Endodermal cell (in vitro differentiated cells): ENCODE data around the gene GNAT2. TPM values are rescaled to one million over a fixed set of nuclear protein-coding genes. Genes with fewer than 3 reads are reported as not detected.

Experiments
- DNase-seq: peaks from one replicate; pipeline ENCODE4 v3.0.0-alpha.2; 2017
- H3K27ac ChIP-seq: 2 replicates; pipeline ENCODE4 v1.5.1; 2013; ENCODE audit warnings: mild to moderate bottlenecking, low read depth, low read length, moderate library complexity
- H3K27me3 ChIP-seq: 2 replicates; pipeline ENCODE4 v1.6.1; 2013; ENCODE audit warnings: mild to moderate bottlenecking, low read length, moderate library complexity; ENCODE audit not compliant: insufficient read depth, control insufficient read depth, poor library complexity, severe bottlenecking
- H3K36me3 ChIP-seq: 2 replicates; pipeline ENCODE4 v1.7.0; 2013; ENCODE audit warnings: mild to moderate bottlenecking, low read length, moderate library complexity; ENCODE audit not compliant: control insufficient read depth, insufficient read depth
- H3K4me1 ChIP-seq: one replicate; pipeline ENCODE4 v1.7.0; 2013; ENCODE audit warnings: low read length; ENCODE audit not compliant: control insufficient read depth, insufficient read depth
- H3K4me3 ChIP-seq: 2 replicates; pipeline ENCODE4 v1.5.1; 2013; ENCODE audit warnings: mild to moderate bottlenecking, low read length, moderate library complexity
- H3K9ac ChIP-seq: 2 replicates; pipeline ENCODE4 v1.6.1; 2013; ENCODE audit warnings: mild to moderate bottlenecking, low read length, moderate library complexity; ENCODE audit not compliant: poor library complexity, severe bottlenecking; ENCODE audit errors: extremely low read depth
- H3K9me3 ChIP-seq: 2 replicates; pipeline ENCODE4 v1.6.1; 2013; ENCODE audit warnings: mild to moderate bottlenecking, low read length, moderate library complexity; ENCODE audit not compliant: control insufficient read depth
- H3K27ac Mint-ChIP-seq: 2 replicates; pipeline ENCODE4 v1.8.0; 2020; ENCODE audit warnings: mixed read lengths
- H3K27me3 Mint-ChIP-seq: 2 replicates; pipeline ENCODE4 v1.8.0; 2021; ENCODE audit warnings: mild to moderate bottlenecking, mixed read lengths; ENCODE audit not compliant: insufficient read depth
- H3K36me3 Mint-ChIP-seq: 2 replicates; pipeline ENCODE4 v1.8.0; 2020; ENCODE audit warnings: low read depth, mixed read lengths
- H3K4me1 Mint-ChIP-seq: 2 replicates; pipeline ENCODE4 v1.8.0; 2020; ENCODE audit warnings: mixed read lengths
- H3K4me3 Mint-ChIP-seq: 2 replicates; pipeline ENCODE4 v1.8.0; 2020; ENCODE audit warnings: mild to moderate bottlenecking, moderate library complexity, mixed read lengths
- H3K9me3 Mint-ChIP-seq: 2 replicates; pipeline ENCODE4 v1.8.0; 2020; ENCODE audit warnings: mild to moderate bottlenecking, mixed read lengths
- CTCF ChIP-seq: fragments of 200-600 bp; sonication (generic); conservative IDR thresholded peaks from 2 replicates; pipeline ENCODE4 v1.5.0; 2021; ENCODE audit warnings: antibody characterized with exemption, mild to moderate bottlenecking
- WGBS, 2 experiments: methylation state at CpG; one replicate each; pipeline versions ENCODE4 v1.1.5 to v1.1.7; 2013; ENCODE audit warnings: missing lambda C conversion rate in 2 of 2, mixed read lengths in 1 of 2; ENCODE audit not compliant: insufficient coverage in 1 of 2, insufficient read length in 1 of 2; 5-methylcytosine and 5-hydroxymethylcytosine counted together
- total RNA-seq, 2 donors: library from RNA; stranded (reverse); fragmentation: NEBNext Ultra II Directional in 1 of 2; extraction: Animal tissue kit (Norgen Biotek cat#: 25700) in 1 of 2; gene quantifications; 2 replicates in 1 of 2; 3 replicates in 1 of 2; pipeline ENCODE4 v1.2.1, GENCODE V29; 2021

GNAT2 gene
- total RNA-seq, 2 donors from 2014 or later, result not detected

GRCh38 chr1:109565241-109565640 lies 54.2 kb downstream of the GNAT2 start:
- H3K9me3 ChIP-seq, result no peaks in the 10 kb centered on the region
- H3K4me1 Mint-ChIP-seq, result peaks cover 49% of the 10 kb centered on the region
- H3K9ac ChIP-seq, result no peak overlapping the region
- no peak overlapping the region for H3K27ac ChIP-seq
- peak overlapping the region; percentile 89 for H3K27ac Mint-ChIP-seq
- no peak for DNase-seq
- 100% methylated on average over 2 of the region's 3 CpGs; no CpG with 5 or more reads in 1 of the 2 experiments for WGBS, 2 experiments
- H3K36me3 Mint-ChIP-seq, result peaks cover 5% of the 10 kb centered on the region
- H3K4me3 Mint-ChIP-seq, result no peak overlapping the region
- peaks cover 11% of the 10 kb centered on the region for H3K4me1 ChIP-seq
- no peaks in the 10 kb centered on the region for H3K27me3 Mint-ChIP-seq
- H3K36me3 ChIP-seq, result no peaks in the 10 kb centered on the region
- no peak overlapping the region for H3K4me3 ChIP-seq
- TF ChIP-seq CTCF, result no peak
- no peaks in the 10 kb centered on the region for H3K27me3 ChIP-seq
- no peaks in the 10 kb centered on the region for H3K9me3 Mint-ChIP-seq

- peaks cover 57% of the 10 kb centered on the region for H3K4me1 Mint-ChIP-seq
These were observed 55.1 kb downstream of the GNAT2 start for GRCh38 chr1:109564194-109564878.

GRCh38 chr1:109559995-109560394 lies 59.4 kb downstream of the GNAT2 start:
- no peak for DNase-seq
- Histone ChIP-seq H3K9me3 (no peaks in the 10 kb centered on the region), H3K9ac (no peak overlapping the region), H3K4me3 (no peak overlapping the region), H3K36me3 (peaks cover 6% of the 10 kb centered on the region), H3K4me1 (peaks cover 12% of the 10 kb centered on the region), H3K27me3 (no peaks in the 10 kb centered on the region), H3K27ac (no peak overlapping the region)
- Mint-ChIP-seq H3K4me3 (no peak overlapping the region), H3K36me3 (peaks cover 4% of the 10 kb centered on the region), H3K9me3 (no peaks in the 10 kb centered on the region), H3K27ac (no peak overlapping the region), H3K4me1 (peaks cover 43% of the 10 kb centered on the region), H3K27me3 (no peaks in the 10 kb centered on the region)
- no peak for TF ChIP-seq CTCF

More at GRCh38 chr1:109564194-109564878, 55.1 kb downstream of the GNAT2 start:
- DNase-seq, result peak; percentile 62
- peaks cover 15% of the 10 kb centered on the region for H3K4me1 ChIP-seq
- H3K27ac ChIP-seq, result no peak overlapping the region
- H3K36me3 ChIP-seq, result no peaks in the 10 kb centered on the region
- H3K9ac ChIP-seq, result peak overlapping the region; percentile 28
- no peaks in the 10 kb centered on the region for H3K27me3 ChIP-seq
- H3K9me3 ChIP-seq, result no peaks in the 10 kb centered on the region
- no peaks in the 10 kb centered on the region for H3K9me3 Mint-ChIP-seq
- WGBS, 2 experiments, result 47 to 57% methylated on average over 3 to 7 of the region's 7 CpGs
- H3K27me3 Mint-ChIP-seq, result no peaks in the 10 kb centered on the region
- TF ChIP-seq CTCF, result no peak
- peak overlapping the region; percentile 27 for H3K4me3 ChIP-seq
- peaks cover 5% of the 10 kb centered on the region for H3K36me3 Mint-ChIP-seq
- H3K4me3 Mint-ChIP-seq, result peak overlapping the region; percentile 24
- H3K27ac Mint-ChIP-seq, result peak overlapping the region; percentile 89
